H1 (cell line): ENCODE measurements around the gene KCTD3. TPM values are rescaled to one million over a fixed set of nuclear protein-coding genes. Genes with fewer than 3 reads are reported as not detected.

ENCODE experiments used
- CBX8 ChIP-seq: fragments of 300-800, 300-1000 bp; sonication (generic); IDR thresholded peaks from 2 replicates; pipeline ENCODE4 v1.7.1; 2016; ENCODE audit warnings: low read depth, low read length, borderline replicate concordance
- TAF7 ChIP-seq: optimal IDR thresholded peaks from 2 replicates; pipeline ENCODE3; 2011; ENCODE audit warnings: low read depth, mild to moderate bottlenecking, inconsistent platforms, low read length, moderate library complexity, borderline replicate concordance
- polyA plus RNA-seq, 7 experiments: library from polyadenylated mRNA; depleted of rRNA in 3 of 7; stranded (reverse) in 5 of 7; unstranded in 2 of 7; fragments of >200 nt in 5 of 7; fragments of 200-250 nt in 2 of 7; gene quantifications; 1 replicate in 5 of 7; 2 replicates in 1 of 7; 4 replicates in 1 of 7; pipeline versions ENCODE4 v1.2.1 to v1.2.3, GENCODE V29; 2011 to 2013; ENCODE audit warnings: missing spikeins in 2 of 7, mixed read lengths in 2 of 7
- total RNA-seq: library from RNA; stranded (reverse); fragmentation: NEBNext Ultra II Directional; extraction: Animal tissue kit (Norgen Biotek cat#: 25700); gene quantifications from 2 replicates; pipeline ENCODE4 v1.2.1, GENCODE V29; 2021
- TF ChIP-seq, protein P1 (sequence below): fragments of 300-600 bp; sonication (generic); IDR thresholded peaks from 2 replicates; pipeline ENCODE4 v1.7.1; 2012; ENCODE audit warnings: low read length, moderate library complexity, mild to moderate bottlenecking, inconsistent platforms; ENCODE audit not compliant: insufficient replicate concordance
- TF ChIP-seq, protein P2 (sequence below): IDR thresholded peaks from 2 replicates; pipeline ENCODE4 v1.6.1; 2012; ENCODE audit warnings: inconsistent platforms

The KCTD3 gene
- total and polyA plus RNA-seq, 2 of the 8 experiments (the other 6 are each of a cell fraction or from before 2014, with no cell fraction given), result 43.0 to 55.6 TPM

DNA sequence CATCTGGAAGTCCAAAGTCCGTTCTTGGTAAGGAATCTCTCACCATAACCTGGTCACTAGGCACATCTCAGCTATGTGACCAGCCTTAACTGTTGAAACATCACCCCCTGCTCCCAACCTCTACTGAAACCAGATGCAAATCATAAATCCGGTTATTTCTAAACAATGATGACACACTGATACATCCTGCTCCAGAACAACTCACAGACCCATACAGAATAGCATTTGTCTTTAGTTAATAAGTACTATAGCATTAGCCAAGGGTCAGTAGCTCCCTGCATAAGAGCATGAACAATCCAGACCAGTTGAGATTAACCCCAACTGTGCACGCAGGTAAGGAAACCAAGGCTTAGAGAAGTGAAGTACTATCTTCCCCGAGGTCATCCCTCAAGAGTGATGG lies 38.0 kb upstream of the KCTD3 start (continued):
- TF ChIP-seq, protein P1, sequence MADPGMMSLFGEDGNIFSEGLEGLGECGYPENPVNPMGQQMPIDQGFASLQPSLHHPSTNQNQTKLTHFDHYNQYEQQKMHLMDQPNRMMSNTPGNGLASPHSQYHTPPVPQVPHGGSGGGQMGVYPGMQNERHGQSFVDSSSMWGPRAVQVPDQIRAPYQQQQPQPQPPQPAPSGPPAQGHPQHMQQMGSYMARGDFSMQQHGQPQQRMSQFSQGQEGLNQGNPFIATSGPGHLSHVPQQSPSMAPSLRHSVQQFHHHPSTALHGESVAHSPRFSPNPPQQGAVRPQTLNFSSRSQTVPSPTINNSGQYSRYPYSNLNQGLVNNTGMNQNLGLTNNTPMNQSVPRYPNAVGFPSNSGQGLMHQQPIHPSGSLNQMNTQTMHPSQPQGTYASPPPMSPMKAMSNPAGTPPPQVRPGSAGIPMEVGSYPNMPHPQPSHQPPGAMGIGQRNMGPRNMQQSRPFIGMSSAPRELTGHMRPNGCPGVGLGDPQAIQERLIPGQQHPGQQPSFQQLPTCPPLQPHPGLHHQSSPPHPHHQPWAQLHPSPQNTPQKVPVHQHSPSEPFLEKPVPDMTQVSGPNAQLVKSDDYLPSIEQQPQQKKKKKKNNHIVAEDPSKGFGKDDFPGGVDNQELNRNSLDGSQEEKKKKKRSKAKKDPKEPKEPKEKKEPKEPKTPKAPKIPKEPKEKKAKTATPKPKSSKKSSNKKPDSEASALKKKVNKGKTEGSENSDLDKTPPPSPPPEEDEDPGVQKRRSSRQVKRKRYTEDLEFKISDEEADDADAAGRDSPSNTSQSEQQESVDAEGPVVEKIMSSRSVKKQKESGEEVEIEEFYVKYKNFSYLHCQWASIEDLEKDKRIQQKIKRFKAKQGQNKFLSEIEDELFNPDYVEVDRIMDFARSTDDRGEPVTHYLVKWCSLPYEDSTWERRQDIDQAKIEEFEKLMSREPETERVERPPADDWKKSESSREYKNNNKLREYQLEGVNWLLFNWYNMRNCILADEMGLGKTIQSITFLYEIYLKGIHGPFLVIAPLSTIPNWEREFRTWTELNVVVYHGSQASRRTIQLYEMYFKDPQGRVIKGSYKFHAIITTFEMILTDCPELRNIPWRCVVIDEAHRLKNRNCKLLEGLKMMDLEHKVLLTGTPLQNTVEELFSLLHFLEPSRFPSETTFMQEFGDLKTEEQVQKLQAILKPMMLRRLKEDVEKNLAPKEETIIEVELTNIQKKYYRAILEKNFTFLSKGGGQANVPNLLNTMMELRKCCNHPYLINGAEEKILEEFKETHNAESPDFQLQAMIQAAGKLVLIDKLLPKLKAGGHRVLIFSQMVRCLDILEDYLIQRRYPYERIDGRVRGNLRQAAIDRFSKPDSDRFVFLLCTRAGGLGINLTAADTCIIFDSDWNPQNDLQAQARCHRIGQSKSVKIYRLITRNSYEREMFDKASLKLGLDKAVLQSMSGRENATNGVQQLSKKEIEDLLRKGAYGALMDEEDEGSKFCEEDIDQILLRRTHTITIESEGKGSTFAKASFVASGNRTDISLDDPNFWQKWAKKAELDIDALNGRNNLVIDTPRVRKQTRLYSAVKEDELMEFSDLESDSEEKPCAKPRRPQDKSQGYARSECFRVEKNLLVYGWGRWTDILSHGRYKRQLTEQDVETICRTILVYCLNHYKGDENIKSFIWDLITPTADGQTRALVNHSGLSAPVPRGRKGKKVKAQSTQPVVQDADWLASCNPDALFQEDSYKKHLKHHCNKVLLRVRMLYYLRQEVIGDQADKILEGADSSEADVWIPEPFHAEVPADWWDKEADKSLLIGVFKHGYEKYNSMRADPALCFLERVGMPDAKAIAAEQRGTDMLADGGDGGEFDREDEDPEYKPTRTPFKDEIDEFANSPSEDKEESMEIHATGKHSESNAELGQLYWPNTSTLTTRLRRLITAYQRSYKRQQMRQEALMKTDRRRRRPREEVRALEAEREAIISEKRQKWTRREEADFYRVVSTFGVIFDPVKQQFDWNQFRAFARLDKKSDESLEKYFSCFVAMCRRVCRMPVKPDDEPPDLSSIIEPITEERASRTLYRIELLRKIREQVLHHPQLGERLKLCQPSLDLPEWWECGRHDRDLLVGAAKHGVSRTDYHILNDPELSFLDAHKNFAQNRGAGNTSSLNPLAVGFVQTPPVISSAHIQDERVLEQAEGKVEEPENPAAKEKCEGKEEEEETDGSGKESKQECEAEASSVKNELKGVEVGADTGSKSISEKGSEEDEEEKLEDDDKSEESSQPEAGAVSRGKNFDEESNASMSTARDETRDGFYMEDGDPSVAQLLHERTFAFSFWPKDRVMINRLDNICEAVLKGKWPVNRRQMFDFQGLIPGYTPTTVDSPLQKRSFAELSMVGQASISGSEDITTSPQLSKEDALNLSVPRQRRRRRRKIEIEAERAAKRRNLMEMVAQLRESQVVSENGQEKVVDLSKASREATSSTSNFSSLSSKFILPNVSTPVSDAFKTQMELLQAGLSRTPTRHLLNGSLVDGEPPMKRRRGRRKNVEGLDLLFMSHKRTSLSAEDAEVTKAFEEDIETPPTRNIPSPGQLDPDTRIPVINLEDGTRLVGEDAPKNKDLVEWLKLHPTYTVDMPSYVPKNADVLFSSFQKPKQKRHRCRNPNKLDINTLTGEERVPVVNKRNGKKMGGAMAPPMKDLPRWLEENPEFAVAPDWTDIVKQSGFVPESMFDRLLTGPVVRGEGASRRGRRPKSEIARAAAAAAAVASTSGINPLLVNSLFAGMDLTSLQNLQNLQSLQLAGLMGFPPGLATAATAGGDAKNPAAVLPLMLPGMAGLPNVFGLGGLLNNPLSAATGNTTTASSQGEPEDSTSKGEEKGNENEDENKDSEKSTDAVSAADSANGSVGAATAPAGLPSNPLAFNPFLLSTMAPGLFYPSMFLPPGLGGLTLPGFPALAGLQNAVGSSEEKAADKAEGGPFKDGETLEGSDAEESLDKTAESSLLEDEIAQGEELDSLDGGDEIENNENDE, result no peak
- no peak for TF ChIP-seq CBX8
- TF ChIP-seq, protein P2, sequence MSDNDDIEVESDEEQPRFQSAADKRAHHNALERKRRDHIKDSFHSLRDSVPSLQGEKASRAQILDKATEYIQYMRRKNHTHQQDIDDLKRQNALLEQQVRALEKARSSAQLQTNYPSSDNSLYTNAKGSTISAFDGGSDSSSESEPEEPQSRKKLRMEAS, result no peak
- TF ChIP-seq TAF7, result no peak
